ENCODE measurements around the gene GCDH. TPM values are rescaled to one million over a fixed set of nuclear protein-coding genes. Genes with fewer than 3 reads are reported as not detected.
"Not testable (repeated sequence)": the region's sequence is repeated elsewhere in the genome, so short reads cannot be mapped to it uniquely, and the experiment has no call there.

Gene GCDH
- total RNA-seq: 10 to 100 TPM; 41.5 to 77.2 TPM

DNA sequence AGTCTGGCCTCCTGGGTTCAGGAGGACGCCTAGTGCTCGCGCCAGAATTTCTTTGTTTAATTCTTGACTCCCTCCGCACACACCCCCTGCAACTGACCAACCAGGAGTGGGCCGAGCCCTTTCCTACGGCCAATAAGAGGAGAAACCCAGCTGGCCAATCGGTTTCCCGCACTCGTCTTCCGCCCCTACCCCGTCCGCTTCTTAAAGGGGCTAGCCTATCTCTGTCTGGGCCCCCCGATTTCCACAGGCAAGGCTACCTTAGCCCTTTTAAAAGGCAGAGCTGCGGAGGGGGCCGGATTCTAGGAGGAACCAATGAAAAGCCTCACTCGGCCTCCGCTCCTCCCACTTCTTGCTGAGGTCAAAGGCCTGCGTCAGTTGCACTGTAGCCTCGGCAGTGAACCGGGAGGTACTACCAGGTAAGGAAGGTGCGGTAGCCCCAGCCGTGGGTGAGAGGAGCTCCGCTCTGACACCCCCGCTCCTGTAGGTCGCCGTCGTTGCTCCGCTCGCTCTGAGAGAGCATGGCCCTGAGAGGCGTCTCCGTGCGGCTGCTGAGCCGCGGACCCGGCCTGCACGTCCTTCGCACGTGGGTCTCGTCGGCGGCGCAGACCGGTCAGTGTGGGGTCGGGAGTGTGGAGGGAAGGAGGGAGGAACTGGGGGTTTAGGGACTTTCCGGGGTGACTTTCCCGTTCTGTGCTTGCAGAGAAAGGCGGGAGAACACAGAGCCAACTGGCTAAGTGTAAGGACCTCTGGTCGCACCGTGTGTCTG is at the start of gene GCDH:
TSS of gene GCDH (plus strand) at position 374 of the 766 bp plus-strand sequence. CDS start at position 519, 145 bp downstream.
- Mint-ChIP-seq H3K27ac (peak within 1 kb of the TSS; percentile 68 to 93), H3K4me1 (ENCODE audit: low read depth in 2 of 2) (peaks cover 17 to 18% of the 10 kb centered on the region in 2 donors), H3K9me3 (no peaks in the 10 kb centered on the region), H3K27me3 (no peaks in the 10 kb centered on the region), H3K36me3 (peaks cover 6% of the 10 kb centered on the region), H3K4me3 (peak within 1 kb of the TSS; percentile 90)
- ATAC-seq (peak; percentile 98 to 99), DNase-seq (ENCODE audit: low spot score) (peak; percentile 98)

- H3K36me3 Mint-ChIP-seq: peaks cover 10% of the 10 kb centered on the region
Observed at GRCh38 chr19:12842511-12842910, 48.4 kb upstream of the GCDH start.

GRCh38 chr19:12843328-12843727 is 47.6 kb upstream of the GCDH start:
- ATAC-seq: no peak
- H3K27me3 Mint-ChIP-seq: peaks cover 37 to 57% of the 10 kb centered on the region in 2 donors
- no peak for DNase-seq (ENCODE audit: low spot score)
- H3K36me3 Mint-ChIP-seq: peaks cover 10% of the 10 kb centered on the region
- H3K4me1 Mint-ChIP-seq (ENCODE audit: low read depth in 2 of 2): peaks cover 21 to 23% of the 10 kb centered on the region in 2 donors
- no peaks in the 10 kb centered on the region for H3K9me3 Mint-ChIP-seq
- no peak overlapping the region for H3K27ac Mint-ChIP-seq
- no peak overlapping the region for H3K4me3 Mint-ChIP-seq

More at GRCh38 chr19:12842511-12842910, 48.4 kb upstream of the GCDH start:
- Mint-ChIP-seq H3K4me1 (ENCODE audit: low read depth in 2 of 2) (peaks cover 17 to 23% of the 10 kb centered on the region in 2 donors), H3K27ac (no peak overlapping the region), H3K4me3 (no peak overlapping the region), H3K9me3 (no peaks in the 10 kb centered on the region), H3K27me3 (peaks cover 39 to 62% of the 10 kb centered on the region in 2 donors)
- no peak for DNase-seq (ENCODE audit: low spot score)
- ATAC-seq: no peak

- no peak for DNase-seq (ENCODE audit: low spot score)
- H3K27me3 Mint-ChIP-seq: peaks cover 37 to 53% of the 10 kb centered on the region in 2 donors
Observed at GRCh38 chr19:12843999-12844732, 46.8 kb upstream of the GCDH start.

DNA sequence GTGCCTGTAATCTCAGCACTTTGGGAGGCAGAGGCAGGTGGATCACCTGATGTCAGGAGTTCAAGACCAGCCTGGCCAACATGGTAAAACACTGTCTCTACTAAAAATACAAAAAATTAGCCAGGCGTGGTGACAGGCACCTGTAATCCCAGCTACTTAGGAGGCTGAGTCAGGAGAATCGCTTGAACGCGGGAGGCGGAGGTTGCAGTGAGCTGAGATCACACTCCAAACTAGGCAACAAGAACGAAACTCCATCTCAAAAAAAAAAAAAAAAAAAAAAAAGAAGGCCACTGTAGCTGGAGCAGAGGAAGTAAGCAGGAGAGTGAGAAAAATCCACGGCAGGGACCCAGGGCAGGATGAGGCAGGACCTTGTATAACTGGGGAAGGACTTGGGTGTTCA is 44.3 kb upstream of the GCDH start:
- not testable (repeated sequence) for H3K4me3 Mint-ChIP-seq; ATAC-seq; H3K4me1 Mint-ChIP-seq (ENCODE audit: low read depth in 2 of 2); H3K36me3 Mint-ChIP-seq; DNase-seq (ENCODE audit: low spot score); H3K27ac Mint-ChIP-seq; H3K9me3 Mint-ChIP-seq
- H3K27me3 Mint-ChIP-seq: peaks cover 20 to 30% of the 10 kb centered on the region in 2 donors

More at GRCh38 chr19:12843999-12844732, 46.8 kb upstream of the GCDH start:
- Mint-ChIP-seq H3K4me1 (ENCODE audit: low read depth in 2 of 2) (peaks cover 19 to 21% of the 10 kb centered on the region in 2 donors), H3K4me3 (no peak overlapping the region), H3K36me3 (peaks cover 9% of the 10 kb centered on the region), H3K27ac (no peak overlapping the region), H3K9me3 (no peaks in the 10 kb centered on the region)
- ATAC-seq: no peak

DNA sequence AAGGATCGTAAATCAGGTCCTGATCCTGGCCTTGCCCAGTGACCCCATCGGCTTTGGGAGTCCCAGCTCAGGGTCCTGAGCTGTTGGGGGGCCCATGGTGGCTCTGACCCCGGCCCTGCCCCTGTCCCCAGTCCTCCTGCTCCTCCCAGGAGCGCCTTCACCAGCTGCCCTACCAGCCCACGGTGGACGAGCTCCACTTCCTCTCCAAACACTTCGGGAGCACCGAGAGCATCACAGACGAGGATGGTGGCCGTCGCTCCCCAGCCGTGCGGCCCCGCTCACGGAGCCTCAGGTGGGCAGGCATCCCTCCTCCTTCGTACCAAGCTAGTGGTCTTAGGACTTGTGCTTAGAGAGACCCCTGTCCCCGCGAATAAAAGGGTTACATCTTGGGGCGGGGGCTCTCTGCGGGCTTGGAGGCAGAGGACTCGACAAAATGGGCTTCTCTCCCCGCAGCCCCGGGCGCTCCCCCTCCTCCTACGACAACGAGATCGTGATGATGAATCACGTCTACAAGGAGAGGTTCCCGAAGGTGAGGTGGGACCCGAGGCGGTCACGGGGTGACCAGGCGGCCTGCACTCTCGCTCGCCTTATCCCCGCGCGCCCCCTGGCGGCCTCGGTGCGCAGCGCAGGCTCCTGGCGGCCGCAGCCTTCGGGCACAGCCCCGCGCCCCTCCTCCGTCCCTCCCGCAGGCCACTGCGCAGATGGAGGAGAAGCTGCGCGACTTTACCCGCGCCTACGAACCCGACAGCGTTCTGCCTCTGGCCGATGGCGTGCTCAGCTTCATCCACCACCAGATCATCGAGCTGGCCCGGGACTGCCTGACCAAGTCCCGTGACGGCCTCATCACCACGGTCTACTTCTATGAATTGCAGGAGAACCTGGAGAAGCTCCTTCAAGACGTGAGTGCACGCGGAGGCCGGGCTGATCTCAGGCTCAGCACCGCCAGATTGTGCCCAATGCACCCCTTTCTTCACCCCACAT is 43.5 kb upstream of the GCDH start:
- Mint-ChIP-seq H3K4me3 (no peak overlapping the region), H3K36me3 (no peaks in the 10 kb centered on the region), H3K9me3 (no peaks in the 10 kb centered on the region), H3K27me3 (peaks cover 15 to 22% of the 10 kb centered on the region in 2 donors), H3K27ac (no peak overlapping the region), H3K4me1 (ENCODE audit: low read depth in 2 of 2) (peaks cover 0 to 9% of the 10 kb centered on the region in 2 donors)
- ATAC-seq: peak; percentile 95 to 96
- peak; percentile 84 for DNase-seq (ENCODE audit: low spot score)

DNA sequence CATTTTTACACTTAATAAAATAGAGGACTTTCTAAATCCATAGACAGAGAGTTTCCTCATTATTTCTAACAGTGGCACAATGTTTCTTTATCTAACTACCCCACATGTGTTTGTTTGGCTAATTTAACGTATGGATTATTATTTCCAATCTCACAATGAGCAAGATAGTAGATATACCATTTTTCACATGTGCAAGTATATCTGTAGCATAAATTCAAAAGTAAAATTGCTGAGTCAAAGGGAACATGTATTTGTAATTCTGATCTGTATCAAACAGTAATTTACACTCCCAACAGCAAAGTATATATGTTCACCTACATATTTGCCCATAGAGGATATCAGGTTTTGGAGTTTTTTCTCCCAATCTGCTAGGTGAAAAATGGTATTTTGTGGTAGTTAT is 34.3 kb upstream of the GCDH start:
- Mint-ChIP-seq H3K27me3 (no peaks in the 10 kb centered on the region), H3K4me1 (ENCODE audit: low read depth in 2 of 2) (no peaks in the 10 kb centered on the region), H3K4me3 (no peak overlapping the region), H3K27ac (no peak overlapping the region), H3K9me3 (no peaks in the 10 kb centered on the region), H3K36me3 (no peaks in the 10 kb centered on the region)
- no peak for DNase-seq (ENCODE audit: low spot score)
- ATAC-seq: no peak

- H3K27me3 Mint-ChIP-seq: no peaks in the 10 kb centered on the region
- no peak for ATAC-seq
Observed at GRCh38 chr19:12858041-12858928, 32.7 kb upstream of the GCDH start.

DNA sequence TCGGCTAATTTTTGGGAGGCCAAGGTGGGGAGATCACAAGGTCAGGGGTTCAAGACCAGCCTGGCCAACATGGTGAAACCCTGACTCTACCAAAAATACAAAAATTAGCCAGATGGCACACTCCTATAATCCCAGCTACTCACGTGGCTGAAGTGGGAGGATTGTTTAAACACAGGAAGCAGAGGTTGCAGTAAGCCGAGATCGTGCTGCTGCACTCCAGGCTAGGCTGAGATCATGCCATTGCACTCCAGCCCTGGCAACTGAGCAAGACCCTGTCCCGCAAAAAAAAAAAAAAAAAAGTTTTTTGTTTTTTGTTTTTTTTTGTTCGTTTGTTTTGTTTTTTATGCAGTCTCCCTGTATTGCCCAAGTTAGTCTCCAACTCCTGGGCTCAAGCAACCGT is 31.4 kb upstream of the GCDH start:
- no peak overlapping the region for H3K27ac Mint-ChIP-seq
- DNase-seq (ENCODE audit: low spot score) (no peak), ATAC-seq (no peak)
- no peaks in the 10 kb centered on the region for H3K4me1 Mint-ChIP-seq (ENCODE audit: low read depth in 2 of 2)
- no peaks in the 10 kb centered on the region for H3K9me3 Mint-ChIP-seq
- no peak overlapping the region for H3K4me3 Mint-ChIP-seq
- no peaks in the 10 kb centered on the region for H3K27me3 Mint-ChIP-seq
- H3K36me3 Mint-ChIP-seq: no peaks in the 10 kb centered on the region

More at GRCh38 chr19:12858041-12858928, 32.7 kb upstream of the GCDH start:
- no peak for DNase-seq (ENCODE audit: low spot score)
- Mint-ChIP-seq H3K36me3 (no peaks in the 10 kb centered on the region), H3K4me1 (ENCODE audit: low read depth in 2 of 2) (no peaks in the 10 kb centered on the region), H3K9me3 (no peaks in the 10 kb centered on the region), H3K4me3 (no peak overlapping the region), H3K27ac (no peak overlapping the region)

GRCh38 chr19:12864143-12864542 is 26.8 kb upstream of the GCDH start:
- peaks cover 0 to 2% of the 10 kb centered on the region in 2 donors for H3K27me3 Mint-ChIP-seq
- no peak overlapping the region for H3K27ac Mint-ChIP-seq
- no peaks in the 10 kb centered on the region for H3K36me3 Mint-ChIP-seq
- no peak overlapping the region for H3K4me3 Mint-ChIP-seq
- DNase-seq (ENCODE audit: low spot score) (peak; percentile 46), ATAC-seq (no peak)
- H3K9me3 Mint-ChIP-seq: no peaks in the 10 kb centered on the region
- H3K4me1 Mint-ChIP-seq (ENCODE audit: low read depth in 2 of 2): peaks cover 8% of the 10 kb centered on the region in 2 donors

GRCh38 chr19:12864721-12865715 is 25.9 kb upstream of the GCDH start:
- H3K27me3 Mint-ChIP-seq: peaks cover 0 to 2% of the 10 kb centered on the region in 2 donors
- DNase-seq (ENCODE audit: low spot score) (peak; percentile 25), ATAC-seq (no peak)
- peaks cover 8% of the 10 kb centered on the region in 2 donors for H3K4me1 Mint-ChIP-seq (ENCODE audit: low read depth in 2 of 2)
- H3K4me3 Mint-ChIP-seq: no peak overlapping the region
- H3K36me3 Mint-ChIP-seq: no peaks in the 10 kb centered on the region
- no peak overlapping the region for H3K27ac Mint-ChIP-seq
- H3K9me3 Mint-ChIP-seq: no peaks in the 10 kb centered on the region

Measured in natural killer cell treated with Interleukin-12 subunit alpha and Interleukin-12 subunit beta and Interleukin-15 and Interleukin-18, amount 100 ng/mL, for 72 hours (primary cell).